A549 treated with RU486 at 1 μM for 4 hours (cell line): ENCODE results near the gene ZNF581. TPM values are rescaled to one million over a fixed set of nuclear protein-coding genes. Genes with fewer than 3 reads are reported as not detected.

Experiments used
- total RNA-seq: library from RNA; stranded (reverse); fragments of 200-300 nt; extraction: Qiagen RNA extraction; gene quantifications from 5 replicates; pipeline ENCODE4 v1.2.3, GENCODE V29; 2022; ENCODE audit warnings: low read depth

ZNF581 gene, protein sequence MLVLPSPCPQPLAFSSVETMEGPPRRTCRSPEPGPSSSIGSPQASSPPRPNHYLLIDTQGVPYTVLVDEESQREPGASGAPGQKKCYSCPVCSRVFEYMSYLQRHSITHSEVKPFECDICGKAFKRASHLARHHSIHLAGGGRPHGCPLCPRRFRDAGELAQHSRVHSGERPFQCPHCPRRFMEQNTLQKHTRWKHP
- 35.3 to 52.1 TPM (median 49.6 TPM) in 5 replicates for total RNA-seq

DNA sequence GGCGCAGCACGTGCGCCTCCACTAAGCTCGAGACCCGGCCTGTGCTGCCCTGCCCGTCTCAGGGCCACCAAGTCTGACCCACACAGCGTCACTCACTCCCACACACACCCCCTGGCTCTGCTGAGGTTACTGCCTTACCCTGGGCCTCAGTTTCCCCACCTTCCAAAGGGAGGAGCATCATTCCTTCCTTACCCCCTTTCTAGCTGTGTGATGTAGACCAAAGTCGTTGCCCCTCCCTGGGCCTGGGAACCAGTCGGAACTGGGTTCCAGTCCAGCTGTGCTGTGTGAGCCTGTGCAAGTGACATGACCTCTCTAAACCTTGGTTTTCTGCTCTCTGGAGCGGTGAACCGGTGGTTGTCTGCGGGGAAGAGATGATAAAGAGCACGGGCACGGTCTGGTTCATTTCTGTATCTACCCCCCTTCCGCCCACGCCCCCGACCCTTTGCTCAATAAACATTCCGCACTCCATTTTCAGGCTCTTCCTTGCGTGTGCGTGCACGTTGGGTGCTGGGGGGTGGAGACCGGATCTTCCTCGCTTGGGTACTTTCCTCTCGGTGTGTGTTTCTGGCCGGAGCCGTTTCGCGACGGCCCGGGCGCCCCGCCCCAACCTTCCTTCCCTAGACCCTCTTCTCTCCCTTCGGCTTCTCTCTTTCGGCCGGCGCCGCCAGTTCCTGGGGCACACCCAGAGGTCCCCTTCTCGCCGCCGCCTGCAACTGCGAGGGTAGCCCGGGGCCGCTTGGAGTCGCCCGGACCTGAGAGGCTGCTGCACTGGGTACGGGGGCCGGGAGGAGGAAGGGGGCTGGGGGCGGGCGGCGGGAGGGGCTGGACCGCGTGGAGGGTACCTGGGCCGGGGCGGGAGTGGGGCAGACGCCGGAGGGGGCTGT lies at the start of gene ZNF581:
Gene ZNF581, plus strand, starts transcription at position 647 of the 884 bp plus-strand sequence. CDS start 923 bp downstream, outside the sequence.

GRCh38 chr19:55599468-55599841 lies 44.0 kb upstream of the ZNF581 start, which contains the start of gene FIZ1:
TSS of gene FIZ1 (minus strand) at chr19:55599517. CDS start at chr19:55597865, 1,652 bp downstream.

DNA sequence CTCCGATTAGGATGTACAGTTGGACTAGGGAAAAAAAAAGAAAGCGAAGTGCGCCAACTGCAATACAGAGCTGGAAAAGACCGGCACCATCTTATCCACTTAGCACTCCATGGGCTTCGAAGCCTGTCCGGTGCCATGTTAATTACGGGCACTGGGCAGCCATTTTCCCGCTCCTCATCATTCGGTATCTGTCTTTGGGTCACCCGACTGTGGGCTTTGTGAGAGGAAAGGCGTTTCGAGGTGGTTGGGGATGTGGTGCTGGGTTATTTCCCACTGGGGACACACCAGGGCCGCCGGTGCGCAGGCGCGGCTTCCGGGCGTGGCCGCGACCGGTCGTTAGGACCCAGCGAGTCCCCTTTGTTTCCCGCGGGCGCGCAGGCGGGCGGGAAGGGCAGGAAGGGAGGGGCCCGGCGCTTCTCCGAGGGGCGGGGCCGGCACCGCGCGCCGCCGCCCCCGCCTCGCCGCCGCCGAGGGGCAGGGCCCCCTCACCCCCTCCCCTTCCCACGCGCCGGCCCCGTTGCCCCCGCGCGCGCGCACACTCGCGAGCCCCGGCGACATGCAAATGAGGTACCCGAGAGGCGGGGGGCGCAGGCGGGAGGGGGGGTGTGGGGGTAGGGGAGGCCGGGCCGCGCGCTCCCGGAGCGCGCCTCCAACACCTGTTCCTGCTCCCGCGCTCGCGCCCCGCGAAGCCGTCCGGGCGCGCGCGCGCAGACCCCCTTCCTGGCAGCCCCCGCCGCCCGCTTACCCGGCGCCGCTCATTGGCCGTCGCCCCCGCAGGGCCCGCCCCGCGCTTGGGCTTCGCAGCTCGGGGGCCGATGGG lies 43.4 kb upstream of the ZNF581 start, which contains the start of gene ZNF524:
Gene ZNF524, plus strand, starts transcription at position 447 of the 820 bp plus-strand sequence. CDS start 1,825 bp downstream, outside the sequence.

GRCh38 chr19:55605637-55606470 lies 37.6 kb upstream of the ZNF581 start, which contains the start of gene ZNF865:
TSS of gene ZNF865 (plus strand) at chr19:55605647. CDS start at chr19:55613619, 7,972 bp downstream.

GRCh38 chr19:55624109-55625003 lies 19.1 kb upstream of the ZNF581 start, which contains the start of gene ZNF784:
TSS of gene ZNF784 (minus strand) at chr19:55624566. CDS start at chr19:55624561, 5 bp downstream.

DNA sequence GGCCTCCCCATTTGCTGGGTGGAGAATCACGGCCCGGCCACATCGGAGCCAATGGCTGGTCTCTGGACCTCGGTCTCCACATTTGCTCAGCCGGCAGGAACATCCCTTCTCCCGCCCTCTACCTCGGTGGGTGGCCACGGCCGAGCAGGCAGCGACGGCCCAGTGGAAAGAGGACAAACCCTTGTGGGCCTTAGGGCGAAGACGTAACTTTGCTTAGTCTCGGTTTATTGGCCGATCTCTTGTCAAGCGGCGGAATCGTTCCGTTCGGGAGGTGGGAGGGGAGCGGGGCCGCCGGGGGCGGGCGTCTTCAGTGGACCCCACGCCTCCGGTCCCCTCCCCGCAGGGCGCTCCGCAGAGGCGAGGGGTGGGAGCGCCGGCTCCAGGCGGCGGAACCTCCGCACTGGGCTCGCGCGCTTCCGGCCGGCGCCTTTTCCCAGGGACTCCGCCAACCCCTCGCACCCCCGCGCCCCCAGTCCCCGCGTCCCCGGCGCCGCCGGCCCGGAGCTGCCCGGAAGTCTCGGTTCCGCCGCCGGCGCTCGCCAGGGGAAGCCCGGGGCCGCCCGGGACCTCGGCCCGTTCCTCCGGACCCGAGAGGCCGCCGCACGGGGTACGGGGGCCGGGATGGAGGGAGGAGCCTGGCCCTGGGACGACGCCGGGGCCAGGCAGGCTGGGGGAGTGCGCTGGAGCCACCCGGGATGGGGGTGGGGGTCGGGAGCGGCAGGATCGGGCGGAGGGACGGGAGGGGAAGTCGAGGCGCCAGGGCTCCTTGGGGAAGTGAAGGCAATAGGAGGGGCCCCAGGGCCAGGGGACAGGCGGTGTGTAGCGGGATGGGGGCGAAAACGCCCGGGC lies 2.6 kb upstream of the ZNF581 start, which contains the start of gene ZNF580:
Gene ZNF580, plus strand, starts transcription at position 426 of the 849 bp plus-strand sequence. CDS start 1,507 bp downstream, outside the sequence.

DNA sequence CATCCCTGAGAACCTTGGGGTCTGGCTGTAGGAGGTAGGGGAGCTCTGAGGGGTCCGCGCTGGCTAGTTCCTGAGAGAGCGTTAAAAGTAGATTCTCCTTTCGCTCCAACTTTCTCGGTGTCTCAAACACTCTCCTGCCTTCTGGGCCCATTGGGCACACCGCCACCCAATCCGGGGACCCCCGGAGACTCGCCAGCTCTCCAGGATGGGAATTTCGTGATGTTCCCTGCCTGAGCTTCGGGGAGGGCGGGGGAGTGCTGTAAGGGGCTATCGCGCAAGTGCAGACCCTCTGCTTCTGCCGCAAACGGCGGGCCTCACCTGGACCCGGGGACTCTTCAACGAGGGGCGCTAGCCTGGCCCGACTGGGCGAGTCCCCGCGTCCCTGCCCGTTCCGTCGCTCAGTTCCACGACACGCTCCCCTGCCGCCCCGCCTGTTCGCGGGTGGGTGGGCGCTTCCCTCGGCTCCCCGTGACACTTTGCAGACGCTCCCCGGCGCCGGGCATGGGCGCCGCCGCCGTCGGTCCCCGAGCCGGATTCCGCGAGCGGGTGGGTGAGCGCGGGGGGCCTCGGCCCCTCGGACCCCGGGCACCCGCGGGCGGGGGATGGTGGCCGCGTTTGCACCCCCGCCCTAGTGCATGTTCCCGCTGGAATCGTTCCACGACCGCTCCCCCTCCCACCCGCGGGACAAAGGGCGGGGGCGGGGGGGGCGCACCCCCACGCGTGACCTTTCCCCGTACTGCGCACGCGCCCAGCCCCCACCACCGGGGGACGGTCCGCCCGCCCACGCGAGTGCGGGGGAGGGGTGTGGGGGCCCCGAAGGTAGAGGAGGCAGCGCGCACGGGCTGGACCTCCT lies 4.5 kb downstream of the ZNF581 start, which contains the start of gene CCDC106:
Gene CCDC106, plus strand, starts transcription at position 481 of the 853 bp plus-strand sequence. CDS start 835 bp downstream, outside the sequence.

DNA sequence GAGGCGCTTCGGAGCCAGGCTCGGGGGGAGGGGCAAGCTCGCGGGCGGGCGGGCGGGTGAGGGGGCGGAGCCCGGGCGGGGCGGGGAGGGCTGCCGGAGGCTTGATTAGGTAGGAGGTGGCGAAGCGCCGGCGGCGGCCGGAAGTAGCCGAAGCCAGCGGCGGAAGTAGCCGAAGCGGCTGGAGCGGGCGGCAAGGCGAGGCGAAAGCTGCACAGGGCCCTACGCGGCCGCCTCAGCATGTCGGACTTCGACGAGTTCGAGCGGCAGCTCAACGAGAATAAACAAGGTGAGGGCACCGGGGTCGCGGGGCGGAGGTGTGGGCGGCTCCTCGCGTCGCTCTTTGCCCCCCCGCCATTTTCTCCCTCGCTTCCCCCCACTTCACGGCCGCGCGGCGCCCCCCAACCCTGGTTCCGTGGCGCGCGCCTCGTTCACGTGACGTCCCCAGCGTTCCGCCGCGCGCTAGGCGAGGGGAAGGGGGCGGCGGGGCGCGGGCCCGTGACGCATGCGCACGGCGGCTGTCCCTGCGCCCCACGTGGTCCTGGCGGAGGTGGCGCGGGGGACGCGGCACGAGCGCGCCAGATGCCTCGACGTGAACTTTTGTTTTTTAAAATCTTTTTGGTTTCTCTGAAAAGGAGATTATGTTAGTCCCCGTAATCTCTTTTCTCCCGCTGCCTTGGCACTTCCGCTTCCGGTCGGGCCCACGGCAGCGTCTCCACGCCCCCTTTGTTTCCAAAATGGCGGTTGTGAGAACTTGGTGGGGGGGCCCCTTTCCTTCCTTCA lies 11.6 kb downstream of the ZNF581 start, which contains the start of gene U2AF2:
Gene U2AF2, plus strand, starts transcription at position 168 of the 780 bp plus-strand sequence. Its CDS starts 70 bp downstream, at position 238.

GRCh38 chr19:55674841-55675660 lies 31.6 kb downstream of the ZNF581 start, which contains the start of gene EPN1:
TSS of gene EPN1 (plus strand) at chr19:55675226. CDS start at chr19:55678628, 3,402 bp downstream.

Other genes with a start within 250 kb of the ZNF581 start
- 361 to 580 TPM (median 509 TPM) in 5 replicates for gene UBE2S, start 235.9 kb upstream of the ZNF581 start, total RNA-seq
- gene SHISA7, start 200.3 kb upstream of the ZNF581 start, total RNA-seq = 0.02 TPM in 1 of 5 replicates, not detected in the others
- gene ISOC2, start 182.0 kb upstream of the ZNF581 start, total RNA-seq = 54.3 to 66.1 TPM (median 59.7 TPM) in 5 replicates
- gene C19orf85, start 178.9 kb upstream of the ZNF581 start, total RNA-seq = not detected in 5 replicates
- 4.1 to 8.9 TPM (median 8.1 TPM) in 5 replicates for gene ZNF628, start 167.0 kb upstream of the ZNF581 start, total RNA-seq
- gene NAT14, start 158.5 kb upstream of the ZNF581 start, total RNA-seq = 35.9 to 69.5 TPM (median 57.9 TPM) in 5 replicates
- 0.54 to 1.2 TPM (median 0.95 TPM) in 5 replicates for gene SSC5D, start 155.2 kb upstream of the ZNF581 start, total RNA-seq
- gene SBK2, start 106.5 kb upstream of the ZNF581 start, total RNA-seq = 1.4 to 2.7 TPM (median 2.3 TPM) in 5 replicates
- 1.4 to 2.0 TPM (median 1.7 TPM) in 5 replicates for gene SBK3, start 98.1 kb upstream of the ZNF581 start, total RNA-seq
- gene ZNF579, start 62.8 kb upstream of the ZNF581 start, total RNA-seq = 17.5 to 33.5 TPM (median 31.6 TPM) in 5 replicates
- 22.4 to 26.6 TPM (median 25.4 TPM) in 5 replicates for gene FIZ1, start 44.1 kb upstream of the ZNF581 start, total RNA-seq
- 12.9 to 20.5 TPM (median 17.4 TPM) in 5 replicates for gene ZNF524, start 43.4 kb upstream of the ZNF581 start, total RNA-seq
- gene ZNF865, start 38.0 kb upstream of the ZNF581 start, total RNA-seq = 7.3 to 16.1 TPM (median 12.2 TPM) in 5 replicates
- 4.6 to 6.7 TPM (median 6.5 TPM) in 5 replicates for gene ZNF784, start 19.1 kb upstream of the ZNF581 start, total RNA-seq
- 29.8 to 60.8 TPM (median 53.2 TPM) in 5 replicates for gene ZNF580, start 2.6 kb upstream of the ZNF581 start, total RNA-seq
- gene CCDC106, start 4.6 kb downstream of the ZNF581 start, total RNA-seq = 15.2 to 19.9 TPM (median 19.1 TPM) in 5 replicates
- gene U2AF2, start 11.4 kb downstream of the ZNF581 start, total RNA-seq = 265 to 295 TPM (median 292 TPM) in 5 replicates
- gene EPN1, start 31.6 kb downstream of the ZNF581 start, total RNA-seq = 123 to 213 TPM (median 191 TPM) in 5 replicates
- not detected in 5 replicates for gene NLRP9, start 94.8 kb downstream of the ZNF581 start, total RNA-seq
- 0.22 to 0.86 TPM (median 0.56 TPM) in 5 replicates for gene RFPL4A, start 115.4 kb downstream of the ZNF581 start, total RNA-seq
- not detected in 5 replicates for gene RFPL4AL1, start 125.5 kb downstream of the ZNF581 start, total RNA-seq
- gene NLRP11, start 188.3 kb downstream of the ZNF581 start, total RNA-seq = 0.06 TPM in 1 of 5 replicates, not detected in the others
- gene NLRP4, start 192.9 kb downstream of the ZNF581 start, total RNA-seq = not detected in 5 replicates